ENCODE data around the gene TNFAIP8L1. TPM values are rescaled to one million over a fixed set of nuclear protein-coding genes. Genes with fewer than 3 reads are reported as not detected.

The TNFAIP8L1 gene
- total and polyA plus RNA-seq, 2 of the 8 experiments (the other 6 are each of a cell fraction or from before 2014, with no cell fraction given): 3.2 to 6.1 TPM

DNA sequence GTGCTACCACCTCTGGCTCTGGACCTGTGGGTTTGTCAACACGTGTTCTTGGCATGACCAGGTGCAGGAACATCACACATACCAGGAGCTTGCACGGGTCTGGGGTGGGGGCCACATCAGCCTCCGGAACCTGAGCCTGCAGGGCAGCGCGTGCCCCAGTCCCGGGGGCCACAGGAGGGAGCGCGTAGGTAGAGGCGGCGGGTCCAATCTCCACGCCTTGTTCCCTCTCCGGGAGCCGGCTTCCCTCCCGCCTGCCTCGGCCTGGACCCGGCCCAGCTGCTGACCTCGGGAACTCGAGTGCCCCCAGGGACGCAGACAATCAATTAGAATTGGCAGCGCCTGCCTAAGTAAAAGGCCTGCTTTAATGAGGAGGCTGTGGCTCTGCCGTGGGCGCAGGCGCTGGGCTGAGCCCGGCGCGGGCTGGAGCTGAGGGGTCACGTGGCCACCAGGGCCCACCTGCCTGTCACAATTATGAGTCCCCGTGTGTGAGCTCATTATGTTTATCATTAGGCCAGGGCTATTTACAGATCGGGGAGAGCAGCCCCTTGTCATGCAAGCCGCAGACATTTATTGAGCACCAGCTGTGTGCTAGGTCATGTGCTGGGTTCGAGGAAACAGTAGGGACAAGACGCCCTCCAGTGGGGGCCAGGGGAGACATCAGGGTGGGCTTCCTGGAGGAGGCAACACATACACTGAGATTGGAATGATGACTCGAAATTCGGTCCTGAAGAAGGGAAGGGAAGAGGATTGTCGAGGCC lies 32.2 kb upstream of the TNFAIP8L1 start:
- Histone ChIP-seq H3K27ac (ENCODE audit: low read depth, low read length) (no peak overlapping the region), H3K36me3 (ENCODE audit: control insufficient read depth in 2 of 4, insufficient read depth in 4 of 4, low read length in 3 of 4) (no peaks in the 10 kb centered on the region), H2BK12ac (ENCODE audit: low read depth, low read length) (peak overlapping the region; percentile 60; the same call in 1 of the 2 replicates), H2BK5ac (ENCODE audit: low read depth, low read length) (peak overlapping the region; percentile 63; the same call in 1 of the 2 replicates), H4K20me1 (replicated peaks in 1 of 2; ENCODE audit: control insufficient read depth in 1 of 2, insufficient read depth in 2 of 2, low read length in 2 of 2) (peaks cover 0 to 5% of the 10 kb centered on the region in 2 experiments), H3K9me3 (ENCODE audit: insufficient read depth in 2 of 2, low read depth in 1 of 2, low read length in 1 of 2) (no peaks in the 10 kb centered on the region), H4K5ac (ENCODE audit: insufficient read length, low read depth, low read length) (peak overlapping the region; percentile 44), H3K27me3 (replicated peaks in 1 of 4; ENCODE audit: control insufficient read depth in 3 of 4, extremely low read depth in 1 of 4, insufficient read depth in 3 of 4, low read length in 3 of 4) (peaks cover 0 to 2% (median 0%) of the 10 kb centered on the region in 4 experiments; a peak in 4 of 7 replicates), H3K23ac (ENCODE audit: insufficient read length) (no peak overlapping the region), H2BK120ac (replicated peaks; ENCODE audit: low read depth, low read length) (no peak overlapping the region), H3K23me2 (ENCODE audit: low read depth, low read length) (peaks cover 14% of the 10 kb centered on the region; the same call in 1 of the 2 replicates), H4K8ac (ENCODE audit: extremely low read depth, insufficient read depth, low read length) (peak overlapping the region; percentile 78; the same call in 1 of the 2 replicates), H2BK15ac (ENCODE audit: low read length) (0 out of 2 replicates have a peak overlapping the region, but pooled peaks have one; percentile 72), H3K56ac (replicated peaks; ENCODE audit: insufficient read length, low read depth, low read length) (no peak overlapping the region), H2AFZ (ENCODE audit: low read length) (peak overlapping the region; percentile 73; the same call in 1 of the 2 replicates), H3K4me2 (ENCODE audit: insufficient read depth in 1 of 2, low read depth in 2 of 2, low read length in 2 of 2) (peak overlapping the region; percentile 16 to 61; a peak in 3 of 4 replicates), H2BK20ac (ENCODE audit: low read length) (no peak overlapping the region), H2AK5ac (ENCODE audit: low read depth, low read length) (no peak overlapping the region), H3K14ac (ENCODE audit: insufficient read length) (no peak overlapping the region), H4K91ac (replicated peaks; ENCODE audit: insufficient read length, low read length) (peak overlapping the region; percentile 73), H3K18ac (ENCODE audit: extremely low read depth, low read length) (peak overlapping the region; percentile 32; the same call in 1 of the 2 replicates), H3K4me1 (replicated peaks in 1 of 4; ENCODE audit: control insufficient read depth in 3 of 4, insufficient read depth in 4 of 4, low read length in 3 of 4) (peaks cover 0 to 4% (median 2%) of the 10 kb centered on the region in 4 experiments; a peak in 4 of 7 replicates), H3K9ac (replicated peaks in 1 of 4; ENCODE audit: extremely low read depth in 1 of 4, low read depth in 3 of 4, low read length in 3 of 4) (no peak overlapping the region), H3K4me3 (ENCODE audit: extremely low read depth in 1 of 4, insufficient read depth in 2 of 4, low read depth in 3 of 4, low read length in 4 of 4) (peak overlapping the region; percentile 3 to 47 (median 25); a peak in 5 of 8 replicates), H3K79me1 (ENCODE audit: low read depth, low read length) (no peaks in the 10 kb centered on the region), H3K4ac (replicated peaks; ENCODE audit: insufficient read length, low read depth, low read length) (no peak overlapping the region), H3K79me2 (ENCODE audit: control insufficient read depth in 1 of 2, insufficient read depth in 2 of 2, low read length in 2 of 2) (no peaks in the 10 kb centered on the region)
- 22% methylated on average over 35 of the region's 35 CpGs; no CpG with 5 or more reads in 1 of the 2 experiments for WGBS, 2 experiments (ENCODE audit: extremely low coverage in 1 of 2, insufficient coverage in 1 of 2, insufficient read length in 1 of 2, insufficient replicate concordance in 2 of 2, low coverage in 1 of 2, low lambda C conversion rate in 2 of 2, missing lambda C conversion rate in 1 of 2)
- no peak for FAIRE-seq
- peak in 1 of 2 experiments; percentile 74 for DNase-seq (ENCODE audit: low read depth in 1 of 2, low spot score in 2 of 2)
- ChIA-PET POLR2A (ENCODE audit: partially characterized antibody) (interaction anchor here (1.0 to 3.0 kb wide), 6 partner anchors 9 to 264 kb away, joined by 3 to 15 read pairs (median 4); partner anchors contain the start of genes MPND and PLIN5), CTCF (ENCODE audit: partially characterized antibody) (interaction anchor here (0.8 to 6.0 kb wide), 20 partner anchors 9 to 69 kb away, joined by 3 to 57 read pairs (median 6); no protein-coding TSS in a partner anchor)
- TF ChIP-seq USF2 (IDR thresholded peaks at IDR 0.05; ENCODE audit: low read length) (peak; percentile 86), BACH1 (IDR thresholded peaks at IDR 0.05; ENCODE audit: low read length) (no peak), SP4 (IDR thresholded peaks at IDR 0.05; ENCODE audit: low read length) (0 out of 2 replicates have a peak, but pooled peaks have one; percentile 38), GABPA (IDR thresholded peaks at IDR 0.05; ENCODE audit: borderline replicate concordance, insufficient read depth, low read length) (no peak), MAFK (IDR thresholded peaks at IDR 0.05; ENCODE audit: low read depth, low read length) (no peak), SIN3A (conservative IDR thresholded peaks at IDR 0.05 in 1 of 2, IDR thresholded peaks at IDR 0.05 in 1 of 2; ENCODE audit: low read depth in 1 of 2, low read length in 2 of 2) (peak; percentile 29 to 44; a peak in 1 of 4 replicates)
